SU-DHL-6 (cell line): ENCODE measurements around the gene ALDH16A1.

Experiments
- CTCF ChIP-seq: fragments of 200-600 bp; sonication (generic); IDR thresholded peaks from one replicate; pipeline ENCODE4 v1.5.1; 2017; ENCODE audit warnings: antibody characterized with exemption, mild to moderate bottlenecking, low read length, moderate library complexity; ENCODE audit not compliant: insufficient read depth, poor library complexity, severe bottlenecking
- EZH2phosphoT487 ChIP-seq: fragments of 200-600 bp; sonication (generic), shearing (Covaris generic); conservative IDR thresholded peaks from 2 replicates; pipeline ENCODE4 v1.6.1; 2018; ENCODE audit warnings: mild to moderate bottlenecking, antibody characterized with exemption, low read length, moderate library complexity, mixed read lengths

DNA sequence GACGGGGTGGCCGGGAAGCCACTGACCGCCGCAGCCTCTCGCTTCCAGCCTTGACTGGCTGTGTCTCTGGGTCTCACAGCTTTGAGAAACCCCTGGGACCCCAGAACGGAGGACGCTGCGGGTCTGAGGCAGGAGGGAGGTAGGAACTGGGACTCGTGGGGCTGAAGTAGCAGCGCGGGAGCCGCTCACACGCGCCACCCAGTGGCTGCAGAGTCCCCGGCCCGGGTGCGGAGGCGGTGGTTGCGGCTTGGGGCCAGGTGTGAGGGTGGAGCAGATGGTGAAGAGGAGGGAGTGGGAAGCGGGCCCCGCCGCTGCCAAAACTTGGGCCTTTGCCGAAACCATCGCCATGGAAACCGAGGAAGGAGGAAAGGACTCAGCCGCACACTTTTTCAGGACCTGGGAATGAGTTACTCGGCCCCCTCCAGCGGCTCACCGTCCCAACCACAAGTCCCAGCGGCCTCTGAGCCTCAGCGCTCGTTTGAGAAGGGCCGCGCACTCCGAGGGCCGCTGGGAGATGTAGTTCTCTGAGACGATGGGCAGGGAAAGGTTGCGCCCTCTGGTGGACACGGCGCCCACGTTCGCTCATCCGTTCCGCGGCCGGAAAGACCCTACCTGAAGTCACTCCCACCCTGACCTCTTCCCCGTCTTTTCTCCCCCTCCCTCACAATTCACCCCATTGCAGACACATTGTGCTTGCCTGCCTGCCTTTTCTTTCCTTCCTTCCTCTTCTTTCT, 9.5 kb upstream of the ALDH16A1 start:
- TF ChIP-seq CTCF = peak; percentile 90
- no peak for TF ChIP-seq EZH2phosphoT487
